HepG2 (cell line): ENCODE data around the gene YIPF1. TPM values are rescaled to one million over a fixed set of nuclear protein-coding genes. Genes with fewer than 3 reads are reported as not detected.

ENCODE experiments used
- ADNP ChIP-seq: sonication (generic); formaldehyde crosslinking; IDR thresholded peaks from 2 replicates; pipeline ENCODE4 v1.4.0; 2020; ENCODE audit warnings: missing genetic modification reagents
- CENPX ChIP-seq: sonication (generic); formaldehyde crosslinking; IDR thresholded peaks from 2 replicates; pipeline ENCODE4 v1.9.0; 2021; ENCODE audit warnings: mild to moderate bottlenecking, missing genetic modification reagents, moderate library complexity
- FOXA1 ChIP-seq, 2 experiments: fragments of 450-650 bp in 1 of 2; sonication (generic) in 1 of 2; formaldehyde crosslinking in 1 of 2; IDR thresholded peaks; 2 replicates each; pipeline versions ENCODE4 v1.4.0 to v1.6.1; 2016 to 2020; ENCODE audit warnings: missing genetic modification reagents in 1 of 2
- HCFC1 ChIP-seq: fragments of 150-350 bp; IDR thresholded peaks from 2 replicates; pipeline ENCODE4 v1.6.1; 2014; ENCODE audit warnings: low read depth, low read length
- HES4 ChIP-seq: sonication (generic); formaldehyde crosslinking; IDR thresholded peaks from 2 replicates; pipeline ENCODE4 v1.9.0; 2021; ENCODE audit warnings: mild to moderate bottlenecking, missing genetic modification reagents, borderline replicate concordance
- MAZ ChIP-seq, 2 experiments: sonication (generic) in 1 of 2; formaldehyde crosslinking in 1 of 2; IDR thresholded peaks; 2 replicates each; pipeline versions ENCODE4 v1.5.0 to v1.6.1; 2012 to 2020; ENCODE audit warnings: low read depth in 2 of 2, mild to moderate bottlenecking in 2 of 2, borderline replicate concordance in 1 of 2, improper control_type of control experiment in 1 of 2, low read length in 1 of 2, missing genetic modification reagents in 1 of 2, moderate library complexity in 1 of 2
- NCOA1 ChIP-seq: sonication (generic); formaldehyde crosslinking; IDR thresholded peaks from 2 replicates; pipeline ENCODE4 v1.9.0; 2021; ENCODE audit warnings: missing genetic modification reagents
- NFAT5 ChIP-seq: sonication (generic); formaldehyde crosslinking; IDR thresholded peaks from 2 replicates; pipeline ENCODE4 v1.4.0; 2020; ENCODE audit warnings: missing genetic modification reagents
- NFE2 ChIP-seq: sonication (generic); formaldehyde crosslinking; IDR thresholded peaks from 2 replicates; pipeline ENCODE4 v1.4.0; 2020; ENCODE audit warnings: missing genetic modification reagents
- PPARG ChIP-seq: conservative IDR thresholded peaks from 2 replicates; pipeline ENCODE4 v1.6.1; 2016; ENCODE audit warnings: missing biosample characterization, missing genetic modification reagents
- SOX13 ChIP-seq, 3 experiments: fragments of 450-650 bp in 1 of 3; sonication (generic) in 1 of 3; formaldehyde crosslinking in 1 of 3; IDR thresholded peaks in 2 of 3; conservative IDR thresholded peaks in 1 of 3; 2 replicates each; pipeline versions ENCODE4 v1.5.0 to v1.6.1; 2016 to 2020; ENCODE audit warnings: antibody characterized with exemption in 1 of 3, mild to moderate bottlenecking in 1 of 3, missing compliant biosample characterization in 1 of 3, missing genetic modification reagents in 1 of 3, moderate library complexity in 1 of 3
- ZBTB14 ChIP-seq: sonication (generic); formaldehyde crosslinking; IDR thresholded peaks from 2 replicates; pipeline ENCODE4 v1.4.0; 2020; ENCODE audit warnings: missing genetic modification reagents
- ZEB1 ChIP-seq: IDR thresholded peaks from 2 replicates; pipeline ENCODE4 v1.6.1; 2012; ENCODE audit warnings: mild to moderate bottlenecking, low read depth, inconsistent platforms; ENCODE audit not compliant: insufficient replicate concordance
- ZFYVE20 ChIP-seq: sonication (generic); formaldehyde crosslinking; IDR thresholded peaks from 2 replicates; pipeline ENCODE4 v1.8.0; 2023; ENCODE audit warnings: low read depth, mild to moderate bottlenecking, moderate library complexity, missing genetic modification reagents, borderline replicate concordance
- ZNF143 ChIP-seq: sonication (generic); formaldehyde crosslinking; IDR thresholded peaks from 2 replicates; pipeline ENCODE4 v1.4.0; 2020; ENCODE audit warnings: missing genetic modification reagents
- ZNF230 ChIP-seq: sonication (generic); formaldehyde crosslinking; IDR thresholded peaks from 2 replicates; pipeline ENCODE4 v1.4.0; 2020; ENCODE audit warnings: mild to moderate bottlenecking, missing genetic modification reagents
- ZNF274 ChIP-seq: sonication (generic); formaldehyde crosslinking; IDR thresholded peaks from 2 replicates; pipeline ENCODE4 v1.5.1; 2020; ENCODE audit warnings: mild to moderate bottlenecking, missing genetic modification reagents
- ZNF275 ChIP-seq: sonication (generic); formaldehyde crosslinking; IDR thresholded peaks from 2 replicates; pipeline ENCODE4 v1.8.0; 2022; ENCODE audit warnings: missing genetic modification reagents, mild to moderate bottlenecking, inconsistent platforms, borderline replicate concordance
- ZNF772 ChIP-seq: sonication (generic); formaldehyde crosslinking; IDR thresholded peaks from 2 replicates; pipeline ENCODE4 v1.5.0; 2020; ENCODE audit warnings: mild to moderate bottlenecking, missing genetic modification reagents
- polyA plus RNA-seq, 8 experiments: library from polyadenylated mRNA; depleted of rRNA in 3 of 8; stranded (reverse) in 7 of 8; unstranded in 1 of 8; fragments of >200 nt; fragmentation: Illumina TruSeq in 4 of 8; extraction: Trizol in 4 of 8; gene quantifications; 2 replicates each; pipeline versions ENCODE4 v1.2.1 to v1.2.3, GENCODE V29; 2011 to 2016; ENCODE audit warnings: low read depth in 4 of 8, missing spikeins in 1 of 8, mixed read lengths in 1 of 8; ENCODE audit not compliant: insufficient read depth in 1 of 8
- total RNA-seq, 5 experiments: library from RNA; depleted of rRNA; stranded (reverse); fragments of >200 nt; fragmentation: Illumina TruSeq; extraction: Trizol; gene quantifications; 2 replicates each; pipeline ENCODE4 v1.2.3, GENCODE V29; 2016; ENCODE audit warnings: low read depth in 1 of 5

The YIPF1 gene
- total and polyA plus RNA-seq, 2 of the 13 experiments (the other 11 are each of a cell fraction or from before 2014, with no cell fraction given) = 21.1 to 31.9 TPM

- no peak for TF ChIP-seq ZEB1
- no peak for TF ChIP-seq ZNF274 (CRISPR knock-in tag)
- no peak for TF ChIP-seq HCFC1
- no peak for TF ChIP-seq ZNF275 (CRISPR knock-in tag)
- no peak for TF ChIP-seq NCOA1 (CRISPR knock-in tag)
- no peak for TF ChIP-seq ZNF230 (CRISPR knock-in tag)
- no peak for TF ChIP-seq HES4 (CRISPR knock-in tag)
- TF ChIP-seq PPARG = 0 out of 2 replicates have a peak, but pooled peaks have one; percentile 21
- TF ChIP-seq CENPX (CRISPR knock-in tag) = no peak
- TF ChIP-seq NFE2 = no peak
- TF ChIP-seq ZBTB14 (CRISPR knock-in tag) = no peak
- no peak for TF ChIP-seq SOX13 (IDR thresholded peaks at IDR 0.05)
- TF ChIP-seq SOX13 (CRISPR knock-in tag; conservative IDR thresholded peaks at IDR 0.05 in 1 of 2, IDR thresholded peaks at IDR 0.05 in 1 of 2) = peak in 1 of 2 experiments; percentile 29; a peak in 1 of 4 replicates
- TF ChIP-seq ADNP (CRISPR knock-in tag) = no peak
- no peak for TF ChIP-seq ZNF143 (CRISPR knock-in tag)
- TF ChIP-seq ZNF772 (CRISPR knock-in tag) = no peak
- TF ChIP-seq ZFYVE20 (CRISPR knock-in tag) = no peak
- no peak for TF ChIP-seq FOXA1 (IDR thresholded peaks at IDR 0.05)
- TF ChIP-seq FOXA1 (CRISPR knock-in tag; IDR thresholded peaks at IDR 0.05) = peak; percentile 51
- TF ChIP-seq MAZ (IDR thresholded peaks at IDR 0.05; ENCODE audit: borderline replicate concordance, low read depth, low read length) = no peak
- TF ChIP-seq MAZ (CRISPR knock-in tag; IDR thresholded peaks at IDR 0.05; ENCODE audit: low read depth) = no peak
- no peak for TF ChIP-seq NFAT5
Observed at GRCh38 chr1:53909946-53910345, 20.3 kb upstream of the YIPF1 start (continued).
